Epithelial cell of proximal tubule (primary cell): ENCODE measurements around the gene LIMA1. TPM values are rescaled to one million over a fixed set of nuclear protein-coding genes. Genes with fewer than 3 reads are reported as not detected.

Source experiments
- DNase-seq: peaks from one replicate; pipeline ENCODE4 v3.0.0-alpha.2; 2011; ENCODE audit warnings: low read depth
- H3K4me3 ChIP-seq: 2 replicates; pipeline ENCODE4 v1.5.1; 2011; ENCODE audit warnings: low read depth, mild to moderate bottlenecking, low read length
- total RNA-seq: library from RNA; depleted of rRNA; stranded (reverse); fragments of >200 nt; gene quantifications from 2 replicates; pipeline ENCODE4 v1.2.3, GENCODE V29; 2015
- TF ChIP-seq, protein P1 (sequence below): conservative IDR thresholded peaks from 2 replicates; pipeline ENCODE4 v1.5.1; 2012; ENCODE audit warnings: low read depth, mild to moderate bottlenecking, low read length

The LIMA1 gene
- total RNA-seq, 1 donor from 2014 or later, result 67.7 TPM

DNA sequence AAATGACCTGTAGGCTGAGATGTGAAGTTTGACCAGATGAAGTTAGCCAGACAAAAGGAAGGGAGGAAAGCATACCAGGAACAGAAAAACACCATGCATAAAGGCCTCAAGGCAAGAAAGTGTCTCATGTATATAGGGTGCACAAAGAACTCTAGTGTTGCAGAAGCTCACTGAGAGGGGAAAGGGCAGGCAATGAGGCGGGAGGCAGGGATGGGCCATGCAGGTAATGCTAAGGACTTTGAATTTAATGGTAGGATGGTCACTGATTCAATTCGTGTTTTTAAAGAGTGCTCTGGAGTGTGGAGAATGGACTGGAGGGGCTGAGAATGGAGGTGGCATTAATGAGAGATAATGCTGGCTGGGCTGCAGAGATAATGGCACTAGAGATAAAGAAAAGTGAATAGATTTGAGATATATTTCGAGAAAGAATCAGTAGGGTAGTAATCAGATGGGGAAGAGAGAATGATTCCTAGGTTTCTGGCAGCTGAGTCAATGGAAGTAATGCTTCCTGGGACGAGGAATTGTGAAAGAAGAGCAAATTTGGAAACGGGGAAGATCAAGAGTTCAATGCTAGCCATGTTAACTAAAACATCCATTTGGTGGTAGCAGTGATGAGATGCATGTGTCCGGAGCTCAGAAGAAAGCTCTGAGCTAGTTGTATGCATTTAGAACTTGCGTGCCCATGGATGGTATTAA, 43.1 kb downstream of the LIMA1 start:
- no peak overlapping the region for H3K4me3 ChIP-seq
- no peak for DNase-seq
- TF ChIP-seq, protein P1, sequence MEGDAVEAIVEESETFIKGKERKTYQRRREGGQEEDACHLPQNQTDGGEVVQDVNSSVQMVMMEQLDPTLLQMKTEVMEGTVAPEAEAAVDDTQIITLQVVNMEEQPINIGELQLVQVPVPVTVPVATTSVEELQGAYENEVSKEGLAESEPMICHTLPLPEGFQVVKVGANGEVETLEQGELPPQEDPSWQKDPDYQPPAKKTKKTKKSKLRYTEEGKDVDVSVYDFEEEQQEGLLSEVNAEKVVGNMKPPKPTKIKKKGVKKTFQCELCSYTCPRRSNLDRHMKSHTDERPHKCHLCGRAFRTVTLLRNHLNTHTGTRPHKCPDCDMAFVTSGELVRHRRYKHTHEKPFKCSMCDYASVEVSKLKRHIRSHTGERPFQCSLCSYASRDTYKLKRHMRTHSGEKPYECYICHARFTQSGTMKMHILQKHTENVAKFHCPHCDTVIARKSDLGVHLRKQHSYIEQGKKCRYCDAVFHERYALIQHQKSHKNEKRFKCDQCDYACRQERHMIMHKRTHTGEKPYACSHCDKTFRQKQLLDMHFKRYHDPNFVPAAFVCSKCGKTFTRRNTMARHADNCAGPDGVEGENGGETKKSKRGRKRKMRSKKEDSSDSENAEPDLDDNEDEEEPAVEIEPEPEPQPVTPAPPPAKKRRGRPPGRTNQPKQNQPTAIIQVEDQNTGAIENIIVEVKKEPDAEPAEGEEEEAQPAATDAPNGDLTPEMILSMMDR, result no peak

DNA sequence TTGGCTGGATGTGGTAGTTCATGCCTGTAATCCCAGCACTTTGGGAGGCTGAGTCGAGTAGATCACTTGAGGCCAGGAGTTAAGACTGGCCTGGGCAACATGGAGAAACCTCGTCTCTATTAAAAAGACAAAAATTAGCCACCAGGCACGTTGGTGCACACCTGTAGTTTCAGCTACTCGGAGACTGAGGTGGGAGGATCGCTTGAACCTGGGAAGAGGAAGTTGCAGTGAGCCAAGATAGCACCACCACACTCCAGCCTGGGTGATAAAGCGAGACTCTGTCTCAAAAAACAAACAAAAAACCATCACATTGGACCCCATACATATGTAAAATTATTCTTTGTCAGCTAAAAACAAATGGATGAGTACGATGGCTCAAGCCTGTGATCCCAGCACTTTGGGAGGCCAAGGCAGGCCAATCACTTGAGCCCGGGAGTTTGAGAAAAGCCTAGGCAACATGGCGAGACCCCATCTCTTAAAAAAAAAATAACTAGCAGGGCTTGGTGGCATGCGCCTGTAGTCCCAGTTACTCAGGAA, 43.9 kb downstream of the LIMA1 start:
- H3K4me3 ChIP-seq, result no peak overlapping the region
- no peak for DNase-seq
- TF ChIP-seq, protein P1, result no peak

DNA sequence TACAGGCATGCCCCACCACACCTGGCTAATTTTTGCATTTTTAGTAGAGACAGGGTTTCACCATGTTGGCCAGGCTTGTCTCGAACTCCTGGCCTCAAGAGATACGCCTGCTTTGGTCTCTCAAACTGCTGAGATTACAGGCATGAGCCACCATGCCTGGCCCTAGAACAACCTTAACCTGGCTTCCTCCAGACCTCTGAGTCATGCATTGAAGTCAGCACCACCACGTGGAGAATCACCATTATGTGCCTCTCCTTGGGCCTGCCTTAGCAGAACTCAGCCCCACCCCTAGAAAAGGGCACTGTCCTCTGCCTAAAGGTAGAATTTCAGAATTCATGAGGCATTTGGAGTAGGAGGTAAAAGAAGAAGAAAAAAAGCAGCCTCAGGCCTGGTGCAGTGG, 49.0 kb downstream of the LIMA1 start:
- TF ChIP-seq, protein P1, result peak; percentile 18
- no peak overlapping the region for H3K4me3 ChIP-seq
- no peak for DNase-seq

DNA sequence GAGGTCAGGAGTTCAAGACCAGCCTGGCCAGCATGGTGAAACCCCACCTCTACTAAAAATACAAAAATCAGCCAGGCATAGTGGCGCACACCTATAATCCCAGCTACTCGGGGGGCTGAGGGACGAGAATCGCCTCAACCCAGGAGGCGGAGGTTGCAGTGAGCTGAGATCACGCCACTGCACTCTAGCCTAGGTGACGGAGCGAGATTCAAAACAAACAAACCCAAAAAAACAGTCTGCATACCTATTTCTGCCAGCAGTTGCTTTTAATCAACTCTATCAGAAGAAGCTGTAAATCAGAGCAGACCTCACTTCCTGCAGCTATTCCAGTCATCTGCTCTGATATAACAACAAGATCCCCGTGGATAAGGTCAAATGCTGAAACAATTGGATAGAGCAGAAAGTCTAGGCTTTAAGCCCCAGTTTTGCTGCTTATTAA, 50.5 kb downstream of the LIMA1 start:
- no peak overlapping the region for H3K4me3 ChIP-seq
- DNase-seq, result no peak
- TF ChIP-seq, protein P1, result no peak

DNA sequence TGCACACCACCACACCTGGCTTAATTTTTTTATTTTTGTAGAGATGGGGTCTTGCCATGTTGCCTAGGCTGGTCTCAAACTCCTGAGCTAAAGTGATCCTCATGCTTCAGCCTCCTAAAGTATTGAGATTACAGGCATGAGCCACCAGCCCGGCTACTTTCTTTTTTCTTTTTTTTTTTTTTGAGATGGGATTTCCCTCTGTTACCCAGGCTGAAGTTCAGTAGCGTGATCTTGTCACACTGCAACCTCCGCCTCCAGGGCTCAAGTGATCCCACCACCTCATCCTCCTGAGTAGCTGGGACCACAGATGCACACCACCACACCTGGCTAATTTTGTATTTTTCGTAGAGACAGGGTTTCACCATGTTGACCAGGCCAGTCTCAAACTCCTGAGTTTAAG, 51.1 kb downstream of the LIMA1 start:
- TF ChIP-seq, protein P1, result no peak
- no peak for DNase-seq
- no peak overlapping the region for H3K4me3 ChIP-seq

DNA sequence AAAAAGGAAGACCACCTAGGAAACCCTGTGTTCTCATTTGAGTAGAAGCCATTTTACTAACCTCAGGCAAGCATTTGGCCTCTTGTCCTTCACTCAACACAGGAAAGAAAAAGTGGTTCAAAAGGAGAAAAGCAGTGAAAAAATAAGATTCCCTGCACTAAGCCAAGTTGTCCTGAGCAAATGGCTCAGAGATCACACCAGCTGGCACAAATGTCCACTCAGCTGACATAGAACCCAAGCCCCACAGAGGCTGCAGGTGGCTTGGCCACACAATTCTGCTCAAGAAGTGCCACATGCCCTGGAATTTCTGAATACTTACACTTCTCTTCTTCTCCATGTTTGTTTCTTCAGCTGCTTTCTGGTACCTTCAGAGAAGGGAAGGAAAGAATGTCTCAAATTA, 52.0 kb downstream of the LIMA1 start:
- TF ChIP-seq, protein P1, result no peak
- DNase-seq, result no peak
- H3K4me3 ChIP-seq, result no peak overlapping the region

DNA sequence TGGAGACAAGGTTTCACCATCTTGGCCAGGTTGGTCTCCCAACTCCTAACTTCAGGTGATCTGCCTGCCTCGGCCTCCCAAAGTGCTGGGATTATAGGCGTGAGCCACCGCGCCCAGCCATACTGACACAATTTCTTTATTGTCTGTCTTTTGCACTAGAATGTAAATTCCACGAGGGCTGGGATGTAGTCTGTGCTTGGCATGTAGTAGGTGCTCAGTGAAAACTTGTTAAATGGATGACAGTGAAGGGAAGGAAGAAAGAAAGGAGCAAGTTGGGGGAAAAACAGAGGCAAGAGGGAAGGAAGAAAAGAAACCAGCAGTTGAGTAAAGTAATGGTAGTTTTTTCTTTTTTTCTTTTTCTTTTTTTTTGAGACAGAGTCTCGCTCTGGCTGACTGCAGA, 53.1 kb downstream of the LIMA1 start:
- H3K4me3 ChIP-seq, result no peak overlapping the region
- TF ChIP-seq, protein P1, result no peak
- no peak for DNase-seq
